CD1c-positive myeloid dendritic cell (primary cell): ENCODE data around the gene GOLGA6L10.
"Not testable (repeated sequence)": the region's sequence is repeated elsewhere in the genome, so short reads cannot be mapped to it uniquely, and the experiment has no call there.

Experiments
- DNase-seq: peaks from one replicate; pipeline ENCODE4 v3.0.0-alpha.2; 2016; ENCODE audit errors: extremely low spot score

Gene GOLGA6L10

GRCh38 chr15:82342632-82343374 lies 6.5 kb downstream of the GOLGA6L10 start:
- not testable (repeated sequence) for DNase-seq

- DNase-seq, result not testable (repeated sequence)
These were observed 10.7 kb downstream of the GOLGA6L10 start for GRCh38 chr15:82338573-82338972.

GRCh38 chr15:82338053-82338452 lies 11.2 kb downstream of the GOLGA6L10 start:
- not testable (repeated sequence) for DNase-seq

- not testable (repeated sequence) for DNase-seq
These were observed 12.2 kb downstream of the GOLGA6L10 start for GRCh38 chr15:82337051-82337450.

- DNase-seq, result peak; percentile 2
These were observed 13.1 kb downstream of the GOLGA6L10 start for GRCh38 chr15:82336180-82336647.

- not testable (repeated sequence) for DNase-seq
These were observed 14.3 kb downstream of the GOLGA6L10 start for GRCh38 chr15:82335006-82335405.

GRCh38 chr15:82334554-82334932 lies 14.7 kb downstream of the GOLGA6L10 start:
- DNase-seq, result not testable (repeated sequence)

- not testable (repeated sequence) for DNase-seq
These were observed 15.4 kb downstream of the GOLGA6L10 start for GRCh38 chr15:82333603-82334553.

- not testable (repeated sequence) for DNase-seq
These were observed 16.3 kb downstream of the GOLGA6L10 start for GRCh38 chr15:82332711-82333602.

GRCh38 chr15:82331576-82332304 lies 17.5 kb downstream of the GOLGA6L10 start:
- DNase-seq, result not testable (repeated sequence)

- not testable (repeated sequence) for DNase-seq
These were observed 18.4 kb downstream of the GOLGA6L10 start for GRCh38 chr15:82330921-82331320.

GRCh38 chr15:82329039-82329438 lies 20.2 kb downstream of the GOLGA6L10 start:
- not testable (repeated sequence) for DNase-seq

GRCh38 chr15:82327372-82327771 lies 21.9 kb downstream of the GOLGA6L10 start:
- not testable (repeated sequence) for DNase-seq

GRCh38 chr15:82326896-82327295 lies 22.4 kb downstream of the GOLGA6L10 start:
- DNase-seq, result not testable (repeated sequence)

- DNase-seq, result not testable (repeated sequence)
These were observed 23.6 kb downstream of the GOLGA6L10 start for GRCh38 chr15:82325646-82326045.

- not testable (repeated sequence) for DNase-seq
These were observed 24.4 kb downstream of the GOLGA6L10 start for GRCh38 chr15:82324831-82325230.

- DNase-seq, result not testable (repeated sequence)
These were observed 26.8 kb downstream of the GOLGA6L10 start for GRCh38 chr15:82322488-82322887.

- not testable (repeated sequence) for DNase-seq
These were observed 28.4 kb downstream of the GOLGA6L10 start for GRCh38 chr15:82320861-82321260.

- not testable (repeated sequence) for DNase-seq
These were observed 29.6 kb downstream of the GOLGA6L10 start for GRCh38 chr15:82319522-82320278.

GRCh38 chr15:82318281-82318680 lies 31.0 kb downstream of the GOLGA6L10 start:
- DNase-seq, result not testable (repeated sequence)
